DMS153 (cell line): ENCODE measurements around the gene CHRM3.
"Not testable (repeated sequence)": the region's sequence is repeated elsewhere in the genome, so short reads cannot be mapped to it uniquely, and the experiment has no call there.

Experiments used
- DNase-seq: peaks from one replicate; lab custom pipeline; 2025; lab: John Stamatoyannopoulos, UW

Gene CHRM3

GRCh38 chr1:239386453-239387303, at the start of gene CHRM3:
CHRM3 (plus strand) TSS chr1:239386568; CDS start chr1:239907452, 520,884 bp downstream.
- DNase-seq = no peak

- no peak for DNase-seq
Observed at GRCh38 chr1:239337799-239338430, 48.5 kb upstream of the CHRM3 start.

GRCh38 chr1:239347776-239348175, 38.6 kb upstream of the CHRM3 start:
- no peak for DNase-seq

GRCh38 chr1:239348635-239349353, 37.6 kb upstream of the CHRM3 start:
- no peak for DNase-seq

GRCh38 chr1:239349699-239350098, 36.7 kb upstream of the CHRM3 start:
- no peak for DNase-seq

- no peak for DNase-seq
Observed at GRCh38 chr1:239353536-239353935, 32.8 kb upstream of the CHRM3 start.

- no peak for DNase-seq
Observed at GRCh38 chr1:239354231-239354630, 32.1 kb upstream of the CHRM3 start.

- no peak for DNase-seq
Observed at GRCh38 chr1:239357867-239358266, 28.5 kb upstream of the CHRM3 start.

GRCh38 chr1:239361403-239361802, 25.0 kb upstream of the CHRM3 start:
- no peak for DNase-seq

- no peak for DNase-seq
Observed at GRCh38 chr1:239363930-239364329, 22.4 kb upstream of the CHRM3 start.

GRCh38 chr1:239367196-239367810, 19.1 kb upstream of the CHRM3 start:
- DNase-seq = no peak

GRCh38 chr1:239368436-239369109, 17.8 kb upstream of the CHRM3 start:
- no peak for DNase-seq

GRCh38 chr1:239370869-239371268, 15.5 kb upstream of the CHRM3 start:
- DNase-seq = not testable (repeated sequence)

- no peak for DNase-seq
Observed at GRCh38 chr1:239382666-239383065, 3.7 kb upstream of the CHRM3 start.

- no peak for DNase-seq
Observed at GRCh38 chr1:239383714-239384113, 2.7 kb upstream of the CHRM3 start.

GRCh38 chr1:239387304-239388158, 1.2 kb downstream of the CHRM3 start:
- no peak for DNase-seq

- DNase-seq = no peak
Observed at GRCh38 chr1:239388159-239388485, 1.8 kb downstream of the CHRM3 start.

GRCh38 chr1:239388578-239388977, 2.2 kb downstream of the CHRM3 start:
- no peak for DNase-seq

GRCh38 chr1:239389703-239390102, 3.3 kb downstream of the CHRM3 start:
- DNase-seq = no peak

- DNase-seq = no peak
Observed at GRCh38 chr1:239392271-239392670, 5.9 kb downstream of the CHRM3 start.

- DNase-seq = no peak
Observed at GRCh38 chr1:239394107-239394506, 7.7 kb downstream of the CHRM3 start.
